HEK293 (cell line): ENCODE results near the gene ZFAND6.
"Not testable (repeated sequence)": the region's sequence is repeated elsewhere in the genome, so short reads cannot be mapped to it uniquely, and the experiment has no call there.

Experiments
- CTCF ChIP-seq: fragments of 450-650 bp; formaldehyde crosslinking; IDR thresholded peaks from 2 replicates; pipeline ENCODE4 v1.5.1; 2016; ENCODE audit warnings: missing biosample characterization, missing genetic modification characterization
- HIC1 ChIP-seq: fragments of 450-650 bp; formaldehyde crosslinking; IDR thresholded peaks from 2 replicates; pipeline ENCODE4 v1.5.1; 2016; ENCODE audit warnings: missing biosample characterization, missing genetic modification characterization
- PRDM2 ChIP-seq: fragments of 450-650 bp; formaldehyde crosslinking; IDR thresholded peaks from 2 replicates; pipeline ENCODE4 v1.5.1; 2016; ENCODE audit warnings: missing biosample characterization, missing genetic modification characterization, borderline replicate concordance
- REST ChIP-seq: fragments of 450-650 bp; formaldehyde crosslinking; IDR thresholded peaks from 2 replicates; pipeline ENCODE4 v1.5.1; 2016; ENCODE audit warnings: missing biosample characterization, missing genetic modification characterization
- YY1 ChIP-seq: fragments of 450-650 bp; formaldehyde crosslinking; IDR thresholded peaks from 2 replicates; pipeline ENCODE4 v1.5.1; 2018; ENCODE audit warnings: missing biosample characterization, missing genetic modification characterization
- ZBTB21 ChIP-seq: fragments of 450-650 bp; formaldehyde crosslinking; IDR thresholded peaks from 2 replicates; pipeline ENCODE4 v1.5.1; 2017; ENCODE audit warnings: missing biosample characterization, missing genetic modification characterization
- ZBTB49 ChIP-seq: fragments of 450-650 bp; formaldehyde crosslinking; IDR thresholded peaks from 2 replicates; pipeline ENCODE4 v1.5.1; 2016; ENCODE audit warnings: missing biosample characterization, missing genetic modification characterization, low read depth
- ZNF449 ChIP-seq: fragments of 450-650 bp; formaldehyde crosslinking; IDR thresholded peaks from 2 replicates; pipeline ENCODE4 v1.5.1; 2017; ENCODE audit warnings: missing biosample characterization, mild to moderate bottlenecking, missing genetic modification characterization, moderate library complexity
- ZNF544 ChIP-seq: fragments of 450-650 bp; formaldehyde crosslinking; IDR thresholded peaks from 2 replicates; pipeline ENCODE4 v1.5.0; 2017; ENCODE audit warnings: missing biosample characterization, missing genetic modification characterization

- TF ChIP-seq CTCF (tag by site-specific recombination); ZNF544; ZBTB21 (tag by site-specific recombination); HIC1 (tag by site-specific recombination); ZBTB49 (tag by site-specific recombination); REST (tag by site-specific recombination); YY1 (tag by site-specific recombination); ZNF449; PRDM2 (tag by site-specific recombination): not testable (repeated sequence)
Measured at GRCh38 chr15:80127253-80127652, 67.8 kb downstream of the ZFAND6 start.
